Spleen (tissue), 7 donors: ENCODE measurements around the gene LCP2.

ENCODE experiments used
- POLR2A ChIP-seq, 3 donors: fragments of 450-650 bp; IDR thresholded peaks; one replicate each; pipeline ENCODE4 v1.5.1; 2017; ENCODE audit warnings: antibody characterized with exemption in 3 of 3, mild to moderate bottlenecking in 1 of 3
- POLR2AphosphoS5 ChIP-seq, 3 donors: sonication (generic); formaldehyde crosslinking; IDR thresholded peaks; one replicate each; pipeline ENCODE4 v1.5.1; 2017; ENCODE audit warnings: antibody characterized with exemption in 3 of 3
- TF ChIP-seq, protein P1 (sequence below), 11 experiments: fragments of 200-600 bp in 7 of 11; fragments of 450-650 bp in 4 of 11; sonication (generic) in 4 of 11; IDR thresholded peaks in 8 of 11; conservative IDR thresholded peaks in 3 of 11; 1 replicate in 7 of 11; 2 replicates in 4 of 11; pipeline versions ENCODE4 v1.4.0 to v1.8.0; 2016 to 2021; ENCODE audit warnings: antibody characterized with exemption in 11 of 11, inconsistent platforms in 4 of 11, mild to moderate bottlenecking in 1 of 11
- donor health status: DM: no; HTN: no; CAD: no; lungs with moderate emphysema.
- donor health status: DM: no; HTN: no; CAD: no.
- donor health status: DM: no; HTN: no; CAD: no.

DNA sequence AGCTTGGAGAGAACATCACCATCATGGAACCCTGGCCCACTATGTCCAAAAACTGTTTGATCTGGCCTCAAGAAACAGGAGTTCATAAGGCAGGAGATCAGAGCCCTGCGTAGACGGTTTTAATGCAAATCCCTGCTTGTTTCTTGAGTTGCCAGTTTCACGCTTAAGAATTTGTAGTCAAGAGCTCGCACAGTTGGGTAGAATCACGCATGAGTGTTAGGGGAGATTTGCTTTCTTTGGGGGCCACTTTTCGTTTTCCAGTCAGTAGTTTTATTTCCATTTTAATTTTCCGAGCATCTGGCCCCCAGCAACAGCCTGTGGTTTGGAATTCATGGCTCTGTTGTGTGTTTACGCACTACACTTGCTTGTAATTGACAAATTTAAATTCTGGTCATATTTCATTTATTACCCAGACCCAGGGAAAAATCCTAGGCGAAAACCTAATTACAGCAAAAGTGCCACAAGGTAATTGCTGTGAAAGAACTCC is 71.4 kb downstream of the LCP2 start:
- TF ChIP-seq, protein P1, sequence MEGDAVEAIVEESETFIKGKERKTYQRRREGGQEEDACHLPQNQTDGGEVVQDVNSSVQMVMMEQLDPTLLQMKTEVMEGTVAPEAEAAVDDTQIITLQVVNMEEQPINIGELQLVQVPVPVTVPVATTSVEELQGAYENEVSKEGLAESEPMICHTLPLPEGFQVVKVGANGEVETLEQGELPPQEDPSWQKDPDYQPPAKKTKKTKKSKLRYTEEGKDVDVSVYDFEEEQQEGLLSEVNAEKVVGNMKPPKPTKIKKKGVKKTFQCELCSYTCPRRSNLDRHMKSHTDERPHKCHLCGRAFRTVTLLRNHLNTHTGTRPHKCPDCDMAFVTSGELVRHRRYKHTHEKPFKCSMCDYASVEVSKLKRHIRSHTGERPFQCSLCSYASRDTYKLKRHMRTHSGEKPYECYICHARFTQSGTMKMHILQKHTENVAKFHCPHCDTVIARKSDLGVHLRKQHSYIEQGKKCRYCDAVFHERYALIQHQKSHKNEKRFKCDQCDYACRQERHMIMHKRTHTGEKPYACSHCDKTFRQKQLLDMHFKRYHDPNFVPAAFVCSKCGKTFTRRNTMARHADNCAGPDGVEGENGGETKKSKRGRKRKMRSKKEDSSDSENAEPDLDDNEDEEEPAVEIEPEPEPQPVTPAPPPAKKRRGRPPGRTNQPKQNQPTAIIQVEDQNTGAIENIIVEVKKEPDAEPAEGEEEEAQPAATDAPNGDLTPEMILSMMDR (IDR thresholded peaks at IDR 0.05 in 8 of 11, conservative IDR thresholded peaks at IDR 0.05 in 3 of 11), result peak in 1 of 11 experiments; percentile 2
- TF ChIP-seq POLR2A (IDR thresholded peaks at IDR 0.05), result no peak
- no peak for TF ChIP-seq POLR2AphosphoS5 (IDR thresholded peaks at IDR 0.05)
